Brain microvascular endothelial cell (primary cell): ENCODE data around the gene CDH18.
A peak's percentile ranks its signal among the peaks of the same experiment; 100 is the strongest.

ENCODE experiments used
- DNase-seq: peaks from one replicate; pipeline ENCODE4 v3.0.0-alpha.2; 2020
- H3K27ac ChIP-seq: fragments of 250-450 bp; sonication (Bioruptor Pico); 2 replicates; pipeline ENCODE4 v1.5.1; 2020; ENCODE audit warnings: mild to moderate bottlenecking, moderate library complexity
- H3K27me3 ChIP-seq: fragments of 250-450 bp; sonication (Bioruptor Pico); replicated peaks from 2 replicates; pipeline ENCODE4 v1.5.1; 2020; ENCODE audit warnings: mild to moderate bottlenecking
- H3K36me3 ChIP-seq: fragments of 250-450 bp; sonication (Bioruptor Pico); replicated peaks from 2 replicates; pipeline ENCODE4 v1.5.1; 2020; ENCODE audit warnings: mild to moderate bottlenecking
- H3K4me3 ChIP-seq: 2 replicates; pipeline ENCODE4 v1.5.1; 2011; ENCODE audit warnings: low read depth, mild to moderate bottlenecking, control low read depth, low read length, moderate library complexity
- in situ Hi-C: cut with HindIII; loops from 2 replicates; pipeline ENCODE4 v1.10.0; 2017; ENCODE audit warnings: low sequenced_read_pairs, low pct_ligation_motif_present
- TF ChIP-seq, protein P1 (sequence below): IDR thresholded peaks from 2 replicates; pipeline ENCODE4 v1.5.1; 2011; ENCODE audit warnings: low read depth, mild to moderate bottlenecking, moderate library complexity, low read length, control low read depth, inconsistent platforms; ENCODE audit errors: missing control alignments

Gene CDH18

GRCh38 chr5:19900269-19900668 lies 87.7 kb downstream of the CDH18 start:
- H3K36me3 ChIP-seq = no peaks in the 10 kb centered on the region
- in situ Hi-C loops = no loop called here
- no peak for DNase-seq
- H3K27ac ChIP-seq = no peak overlapping the region
- H3K27me3 ChIP-seq = no peaks in the 10 kb centered on the region
- TF ChIP-seq, protein P1, sequence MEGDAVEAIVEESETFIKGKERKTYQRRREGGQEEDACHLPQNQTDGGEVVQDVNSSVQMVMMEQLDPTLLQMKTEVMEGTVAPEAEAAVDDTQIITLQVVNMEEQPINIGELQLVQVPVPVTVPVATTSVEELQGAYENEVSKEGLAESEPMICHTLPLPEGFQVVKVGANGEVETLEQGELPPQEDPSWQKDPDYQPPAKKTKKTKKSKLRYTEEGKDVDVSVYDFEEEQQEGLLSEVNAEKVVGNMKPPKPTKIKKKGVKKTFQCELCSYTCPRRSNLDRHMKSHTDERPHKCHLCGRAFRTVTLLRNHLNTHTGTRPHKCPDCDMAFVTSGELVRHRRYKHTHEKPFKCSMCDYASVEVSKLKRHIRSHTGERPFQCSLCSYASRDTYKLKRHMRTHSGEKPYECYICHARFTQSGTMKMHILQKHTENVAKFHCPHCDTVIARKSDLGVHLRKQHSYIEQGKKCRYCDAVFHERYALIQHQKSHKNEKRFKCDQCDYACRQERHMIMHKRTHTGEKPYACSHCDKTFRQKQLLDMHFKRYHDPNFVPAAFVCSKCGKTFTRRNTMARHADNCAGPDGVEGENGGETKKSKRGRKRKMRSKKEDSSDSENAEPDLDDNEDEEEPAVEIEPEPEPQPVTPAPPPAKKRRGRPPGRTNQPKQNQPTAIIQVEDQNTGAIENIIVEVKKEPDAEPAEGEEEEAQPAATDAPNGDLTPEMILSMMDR = no peak
- H3K4me3 ChIP-seq = no peak overlapping the region

- no peak overlapping the region for H3K4me3 ChIP-seq
- peak; percentile 3 for DNase-seq
- no peak overlapping the region for H3K27ac ChIP-seq
Measured at GRCh38 chr5:19891658-19892057, 96.3 kb downstream of the CDH18 start.

GRCh38 chr5:19886123-19886917 lies 101.7 kb downstream of the CDH18 start:
- Histone ChIP-seq H3K4me3 (no peak overlapping the region), H3K27ac (no peak overlapping the region), H3K36me3 (no peaks in the 10 kb centered on the region), H3K27me3 (no peaks in the 10 kb centered on the region)
- TF ChIP-seq, protein P1 = no peak
- peak; percentile 12 for DNase-seq
- in situ Hi-C loops = no loop called here

More at GRCh38 chr5:19891658-19892057, 96.3 kb downstream of the CDH18 start:
- in situ Hi-C loops = no loop called here
- TF ChIP-seq, protein P1 = no peak
- Histone ChIP-seq H3K27me3 (no peaks in the 10 kb centered on the region), H3K36me3 (no peaks in the 10 kb centered on the region)

- Histone ChIP-seq H3K27me3 (no peaks in the 10 kb centered on the region), H3K36me3 (no peaks in the 10 kb centered on the region), H3K27ac (no peak overlapping the region), H3K4me3 (no peak overlapping the region)
- in situ Hi-C loops = no loop called here
- TF ChIP-seq, protein P1 = no peak
- DNase-seq = no peak
Measured at GRCh38 chr5:19885040-19885824, 102.8 kb downstream of the CDH18 start.

GRCh38 chr5:19880859-19881436 lies 107.1 kb downstream of the CDH18 start:
- DNase-seq = no peak
- H3K36me3 ChIP-seq = no peaks in the 10 kb centered on the region
- TF ChIP-seq, protein P1 = no peak
- H3K27me3 ChIP-seq = no peaks in the 10 kb centered on the region
- H3K27ac ChIP-seq = no peak overlapping the region
- H3K4me3 ChIP-seq = no peak overlapping the region
- in situ Hi-C loops = no loop called here
